ENCODE measurements around the gene CYB561D2. TPM values are rescaled to one million over a fixed set of nuclear protein-coding genes. Genes with fewer than 3 reads are reported as not detected.

CYB561D2 gene
- total and polyA plus RNA-seq, 2 of the 13 experiments (the other 11 are each of a cell fraction or from before 2014, with no cell fraction given) = 11.1 to 17.2 TPM

DNA sequence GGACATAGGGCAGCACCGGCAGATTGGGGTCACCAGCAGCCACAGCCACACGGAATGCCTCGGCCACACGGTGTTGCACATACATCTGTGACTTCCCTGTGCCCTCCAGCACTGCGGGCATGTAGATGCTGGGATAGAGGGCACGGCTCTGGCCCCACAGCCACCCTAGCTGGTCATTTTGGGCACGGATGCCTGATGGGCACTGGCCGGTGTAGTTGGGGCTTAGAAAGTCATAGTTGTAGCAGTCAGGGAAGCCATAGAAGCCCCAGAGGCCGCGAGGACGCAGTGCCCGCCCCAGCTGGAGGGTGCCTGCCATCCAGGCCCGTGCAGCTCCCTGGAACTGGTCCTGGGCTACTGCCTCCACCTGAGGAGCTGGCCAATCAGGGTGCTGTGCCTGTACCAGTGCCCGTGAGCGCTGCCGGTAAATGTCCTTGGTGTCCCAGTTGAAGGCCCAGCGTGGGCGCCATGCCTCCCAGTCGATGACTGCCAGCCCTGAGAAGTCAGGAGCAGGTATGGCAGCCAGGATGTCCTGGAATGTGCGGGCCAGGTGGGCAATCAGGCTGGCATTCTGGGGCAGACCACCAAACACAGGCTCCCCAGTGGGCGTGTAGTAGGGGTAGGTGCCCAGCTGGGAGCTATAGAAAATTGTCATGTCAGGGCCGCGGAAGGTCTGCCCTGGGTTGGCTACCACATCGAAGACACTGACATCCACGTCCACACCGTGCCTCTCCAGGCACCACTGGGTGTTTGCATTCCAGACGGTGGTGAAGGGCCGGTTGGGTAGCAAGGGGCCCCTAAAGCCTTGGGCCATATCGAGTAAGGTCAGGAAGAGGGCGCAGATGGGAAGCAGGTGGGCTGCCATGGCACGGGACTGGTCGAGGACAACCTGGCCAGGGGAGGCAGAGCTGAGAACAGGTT, 48.3 kb upstream of the CYB561D2 start (continued):
- TF ChIP-seq POLR2AphosphoS2 (IDR thresholded peaks at IDR 0.05; ENCODE audit: low read depth, low read length) = 0 out of 2 replicates have a peak, but pooled peaks have one; percentile 6
- TF ChIP-seq ZNF607 (CRISPR knock-in tag; IDR thresholded peaks at IDR 0.05; ENCODE audit: borderline replicate concordance) = peak; percentile 9; the same call in 1 of the 2 replicates
- peak; percentile 30; the same call in 1 of the 2 replicates for TF ChIP-seq ZNF274 (CRISPR knock-in tag; IDR thresholded peaks at IDR 0.05)
- TF ChIP-seq ZNF484 (CRISPR knock-in tag; IDR thresholded peaks at IDR 0.05; ENCODE audit: borderline replicate concordance, low read depth) = 0 out of 2 replicates have a peak, but pooled peaks have one; percentile 9
- TF ChIP-seq JUNB (CRISPR knock-in tag; IDR thresholded peaks at IDR 0.05; ENCODE audit: borderline replicate concordance) = 0 out of 2 replicates have a peak, but pooled peaks have one; percentile 15
- TF ChIP-seq ATF7-NPFF (CRISPR knock-in tag; IDR thresholded peaks at IDR 0.05; ENCODE audit: low read depth) = 0 out of 2 replicates have a peak, but pooled peaks have one; percentile 71
- TF ChIP-seq ZNF563 (CRISPR knock-in tag; IDR thresholded peaks at IDR 0.05) = peak; percentile 53
- TF ChIP-seq, protein P1, sequence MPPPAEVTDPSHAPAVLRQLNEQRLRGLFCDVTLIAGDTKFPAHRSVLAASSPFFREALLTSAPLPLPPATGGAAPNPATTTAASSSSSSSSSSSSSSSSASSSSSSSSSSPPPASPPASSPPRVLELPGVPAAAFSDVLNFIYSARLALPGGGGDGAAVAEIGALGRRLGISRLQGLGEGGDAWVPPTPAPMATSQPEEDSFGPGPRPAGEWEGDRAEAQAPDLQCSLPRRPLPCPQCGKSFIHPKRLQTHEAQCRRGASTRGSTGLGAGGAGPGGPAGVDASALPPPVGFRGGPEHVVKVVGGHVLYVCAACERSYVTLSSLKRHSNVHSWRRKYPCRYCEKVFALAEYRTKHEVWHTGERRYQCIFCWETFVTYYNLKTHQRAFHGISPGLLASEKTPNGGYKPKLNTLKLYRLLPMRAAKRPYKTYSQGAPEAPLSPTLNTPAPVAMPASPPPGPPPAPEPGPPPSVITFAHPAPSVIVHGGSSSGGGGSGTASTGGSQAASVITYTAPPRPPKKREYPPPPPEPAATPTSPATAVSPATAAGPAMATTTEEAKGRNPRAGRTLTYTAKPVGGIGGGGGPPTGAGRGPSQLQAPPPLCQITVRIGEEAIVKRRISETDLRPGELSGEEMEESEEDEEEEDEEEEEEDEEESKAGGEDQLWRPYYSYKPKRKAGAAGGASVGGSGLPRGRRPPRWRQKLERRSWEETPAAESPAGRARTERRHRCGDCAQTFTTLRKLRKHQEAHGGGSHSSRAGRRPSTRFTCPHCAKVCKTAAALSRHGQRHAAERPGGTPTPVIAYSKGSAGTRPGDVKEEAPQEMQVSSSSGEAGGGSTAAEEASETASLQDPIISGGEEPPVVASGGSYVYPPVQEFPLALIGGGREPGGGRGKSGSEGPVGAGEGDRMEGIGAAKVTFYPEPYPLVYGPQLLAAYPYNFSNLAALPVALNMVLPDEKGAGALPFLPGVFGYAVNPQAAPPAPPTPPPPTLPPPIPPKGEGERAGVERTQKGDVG (CRISPR knock-in tag; IDR thresholded peaks at IDR 0.05; ENCODE audit: borderline replicate concordance) = 0 out of 2 replicates have a peak, but pooled peaks have one; percentile 1
